Measurements from ENCODE around the gene AIG1.

Gene AIG1

DNA sequence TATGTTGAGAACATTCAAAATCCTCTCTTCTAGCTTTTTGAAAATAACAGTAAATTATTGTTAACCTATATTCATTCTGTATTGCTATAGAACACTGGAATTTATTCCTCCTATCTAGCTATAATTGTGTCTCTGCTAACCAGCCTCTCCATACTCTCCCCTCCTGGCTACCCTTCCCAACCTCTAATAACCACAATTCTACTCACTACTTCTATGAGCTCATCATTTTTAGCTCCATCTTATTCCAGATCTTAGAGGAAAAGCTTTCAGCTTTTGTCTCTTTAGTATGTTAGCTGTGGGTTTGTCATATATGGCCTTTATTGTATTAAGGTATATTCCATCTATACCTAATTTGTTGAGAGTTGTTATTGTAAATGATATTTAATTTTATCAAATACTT is 108.8 kb downstream of the AIG1 start:
- no peak for DNase-seq

DNA sequence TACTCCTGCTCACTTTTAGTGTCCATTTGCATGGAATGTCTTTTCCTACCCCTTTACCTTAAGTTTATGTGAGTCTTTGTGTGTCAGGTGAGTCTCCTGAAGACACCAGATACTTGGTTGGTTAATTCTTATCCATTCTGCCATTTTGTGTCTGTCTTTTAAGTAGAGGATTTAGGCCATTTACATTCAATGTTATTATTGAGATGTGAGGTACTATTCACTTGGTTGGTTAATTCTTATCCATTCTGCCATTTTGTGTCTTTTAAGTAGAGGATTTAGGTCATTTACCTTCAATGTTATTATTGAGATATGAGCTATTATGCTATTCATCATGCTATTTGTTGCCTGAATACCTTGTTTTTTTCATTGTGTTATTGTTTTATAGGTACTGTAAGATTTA is 113.8 kb downstream of the AIG1 start:
- no peak for DNase-seq

GRCh38 chr6:143174951-143175350 is 114.3 kb downstream of the AIG1 start:
- DNase-seq, result no peak

DNA sequence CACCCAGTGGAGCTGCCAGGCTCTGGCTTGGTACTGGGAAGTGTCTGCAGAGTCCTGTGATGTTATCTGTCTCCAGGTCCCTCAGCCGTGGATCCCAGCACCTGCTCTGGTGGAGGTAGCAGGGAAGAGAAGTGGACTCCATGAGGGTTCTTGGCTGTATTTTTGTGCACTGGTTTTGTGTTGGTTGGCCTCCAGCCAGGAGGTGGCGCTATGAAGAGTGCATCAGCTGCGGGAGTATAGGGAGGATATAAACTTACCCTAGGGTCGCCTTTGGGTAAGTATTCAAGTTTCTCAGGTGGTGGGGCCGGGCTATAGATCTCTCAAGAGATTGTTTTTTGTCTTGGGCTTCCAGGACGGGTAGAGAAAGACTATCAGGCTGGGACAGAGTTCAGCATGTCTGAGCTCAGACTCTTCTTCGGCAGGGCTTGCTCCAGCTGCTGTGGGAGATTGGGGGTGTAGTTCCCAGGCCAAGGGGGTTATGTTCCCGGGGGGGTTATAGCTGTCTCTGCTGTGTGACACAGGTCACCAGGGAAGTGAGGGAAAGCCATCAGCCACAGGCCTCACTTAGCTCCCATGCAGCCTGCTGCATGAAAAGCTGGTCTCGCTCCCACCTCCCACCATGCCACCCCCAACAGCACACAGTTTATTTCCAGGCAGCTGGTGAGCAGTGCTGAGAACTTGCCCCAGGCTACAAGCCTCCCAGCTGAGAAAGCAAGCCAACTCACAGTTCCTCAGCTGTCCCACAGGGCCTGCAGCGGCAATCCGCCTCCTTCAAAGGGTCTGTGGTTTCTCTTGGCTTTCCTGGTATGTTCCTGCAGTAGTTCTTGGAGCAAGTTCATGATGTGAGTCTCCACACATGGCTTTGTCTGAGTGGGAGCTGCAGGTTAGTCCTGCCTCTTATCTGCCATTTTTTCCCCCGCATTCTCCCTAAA is 115.7 kb downstream of the AIG1 start:
- DNase-seq, result no peak

- no peak for DNase-seq
Observed at GRCh38 chr6:143177706-143178105, 117.0 kb downstream of the AIG1 start.

- no peak for DNase-seq
Observed at GRCh38 chr6:143179096-143179495, 118.4 kb downstream of the AIG1 start.

DNA sequence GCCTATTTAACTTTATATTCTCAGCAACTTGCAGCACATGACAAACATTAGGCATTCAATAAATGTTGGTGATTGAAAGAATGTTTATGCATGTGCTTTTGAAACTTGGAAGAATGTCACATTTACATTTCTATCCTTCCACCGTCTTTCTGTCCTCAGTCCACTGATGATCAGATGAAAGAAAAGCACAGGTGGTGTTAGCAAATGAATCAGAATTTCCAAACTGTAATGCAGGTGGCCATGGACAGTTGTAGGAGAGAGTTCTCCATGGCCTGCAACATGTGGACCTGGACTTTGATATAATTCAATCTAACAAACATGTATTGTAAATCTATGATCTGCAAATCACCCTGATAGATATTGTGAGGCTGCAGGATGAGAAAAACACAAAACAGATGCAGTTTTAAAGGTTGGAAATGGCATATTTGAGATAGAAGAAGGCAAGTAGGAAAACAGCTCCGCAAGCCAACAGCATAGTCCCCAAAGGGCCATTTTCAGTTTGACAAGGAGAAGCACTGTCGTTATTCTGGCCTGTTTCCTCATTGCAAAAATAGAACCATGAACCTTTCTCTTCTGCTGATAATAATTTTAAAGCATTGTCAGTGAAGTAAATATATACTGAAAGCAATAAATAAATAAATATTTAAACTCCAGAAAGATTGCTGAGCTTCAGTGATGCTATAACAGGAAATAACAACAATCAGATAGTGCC is 119.4 kb downstream of the AIG1 start:
- no peak for DNase-seq

DNA sequence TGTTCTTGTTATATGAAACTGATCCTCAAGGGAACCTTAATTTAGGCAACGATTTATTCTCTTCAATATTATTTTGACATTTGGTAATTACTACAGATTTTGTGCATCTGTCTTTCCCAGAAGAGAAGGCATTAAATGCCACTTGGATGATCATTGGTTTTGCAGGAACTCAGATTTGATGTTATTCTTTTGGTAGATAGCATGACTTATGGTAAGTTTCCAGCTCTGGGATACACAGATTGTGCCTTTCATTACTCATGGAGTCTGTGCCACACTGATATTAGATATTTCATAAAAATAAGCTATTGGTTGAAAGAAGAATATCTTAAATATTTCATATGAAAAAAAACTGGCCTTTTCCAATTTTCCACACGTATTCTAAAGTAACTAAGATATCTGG is 120.1 kb downstream of the AIG1 start:
- DNase-seq, result no peak

DNA sequence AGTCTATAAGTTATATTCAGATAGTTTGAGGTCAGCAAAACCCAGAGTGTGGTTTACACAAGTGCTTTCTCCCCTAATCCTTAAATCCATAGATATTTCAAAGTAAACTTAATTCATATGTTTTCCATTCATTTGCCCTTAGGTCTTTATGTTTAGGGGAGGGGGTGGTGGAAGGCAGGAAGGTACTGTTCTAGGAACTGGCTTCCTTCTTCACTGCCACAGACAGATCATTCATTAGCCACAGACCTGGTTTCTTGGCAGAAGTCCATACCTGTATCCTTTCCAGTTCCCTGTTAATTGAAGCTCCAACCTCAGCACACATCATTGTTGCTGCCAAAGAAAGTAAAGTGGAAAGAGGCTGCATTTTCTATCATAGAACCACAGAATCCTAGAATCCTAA is 123.0 kb downstream of the AIG1 start:
- peak; percentile 3 for DNase-seq

DNA sequence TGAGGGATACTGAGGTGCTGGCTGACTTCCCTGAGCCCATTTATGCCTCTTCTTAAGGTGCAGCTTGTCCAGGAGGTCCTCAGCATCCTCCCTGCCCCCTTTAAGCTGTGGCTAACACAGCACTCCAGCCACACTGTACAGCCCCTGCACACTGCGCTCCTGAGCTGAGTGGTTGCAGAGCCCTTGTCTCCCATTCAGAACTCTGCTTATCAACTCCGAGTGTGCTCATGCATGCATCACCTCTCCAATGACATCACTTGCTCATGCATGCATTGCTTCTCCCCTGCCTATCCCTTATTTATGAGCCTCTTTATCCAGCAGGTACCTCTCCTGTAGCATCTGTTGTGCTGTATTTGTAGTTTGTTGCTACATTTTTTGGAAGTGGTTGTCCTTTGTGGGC is 124.6 kb downstream of the AIG1 start:
- DNase-seq, result no peak

GRCh38 chr6:143187238-143187923 is 126.7 kb downstream of the AIG1 start:
- DNase-seq, result no peak

DNA sequence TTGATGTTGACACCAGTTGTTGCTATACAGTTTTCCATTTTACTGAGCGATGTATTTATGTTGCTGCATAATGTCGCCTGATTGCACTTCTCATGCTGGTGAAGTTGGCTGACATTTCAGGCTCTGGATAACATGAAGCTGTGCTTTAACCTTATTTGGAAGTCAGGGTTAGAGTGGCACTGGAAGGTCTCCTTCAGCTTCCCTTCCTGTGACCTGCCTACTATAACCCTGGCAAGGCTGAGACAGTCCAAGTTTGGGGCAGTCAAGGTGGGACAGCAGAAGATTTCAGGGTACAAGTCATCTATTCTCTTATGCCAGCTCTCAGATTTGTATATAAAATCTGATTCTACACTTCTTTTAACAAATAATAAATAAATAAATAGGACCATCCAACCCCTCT is 127.6 kb downstream of the AIG1 start:
- DNase-seq, result no peak

- no peak for DNase-seq
Observed at GRCh38 chr6:143191361-143191760, 130.7 kb downstream of the AIG1 start.

DNA sequence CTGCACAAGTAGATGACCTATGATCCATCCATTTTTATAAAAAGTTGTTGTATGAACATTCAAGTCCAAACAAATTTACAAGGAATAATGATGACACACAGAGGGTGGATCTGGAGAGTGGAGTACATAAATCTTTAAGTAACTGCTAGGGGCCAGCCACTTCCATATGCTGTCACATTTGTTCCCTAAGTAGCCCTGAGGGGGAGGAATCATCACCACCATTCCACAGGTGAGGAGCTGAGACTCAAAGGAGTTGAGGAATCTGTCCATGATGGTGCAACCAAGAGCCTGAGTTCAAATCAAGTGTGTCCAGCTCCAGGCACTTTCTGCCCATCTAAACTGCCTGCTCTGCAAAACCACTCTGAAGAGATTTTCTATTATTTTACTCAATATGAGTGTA is 132.1 kb downstream of the AIG1 start:
- no peak for DNase-seq

DNA sequence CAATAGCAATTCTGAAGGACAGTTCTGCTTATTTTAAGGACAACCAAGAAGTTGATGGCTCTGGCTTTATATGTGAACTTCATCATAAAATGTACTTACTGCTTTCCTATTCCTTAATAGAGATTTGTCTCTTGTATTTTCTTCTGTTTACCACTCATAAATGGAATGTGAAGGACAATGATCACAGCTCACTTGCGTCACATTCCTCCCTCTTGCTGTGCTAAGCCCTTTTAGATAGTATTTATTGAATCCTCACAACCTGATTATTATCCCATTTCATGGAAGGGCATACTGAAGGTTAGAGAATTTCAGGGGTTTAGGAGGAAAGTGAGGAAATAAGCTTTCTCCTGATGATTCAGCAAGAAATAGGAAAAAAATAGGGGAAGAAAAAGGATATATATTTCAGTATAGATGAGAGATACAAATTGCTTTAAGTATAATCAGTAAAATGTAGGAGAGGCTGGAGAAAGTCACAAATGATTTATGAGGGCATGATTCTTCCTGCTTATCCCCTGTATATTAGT is 132.9 kb downstream of the AIG1 start:
- no peak for DNase-seq

- no peak for DNase-seq
Observed at GRCh38 chr6:143194095-143194589, 133.5 kb downstream of the AIG1 start.

DNA sequence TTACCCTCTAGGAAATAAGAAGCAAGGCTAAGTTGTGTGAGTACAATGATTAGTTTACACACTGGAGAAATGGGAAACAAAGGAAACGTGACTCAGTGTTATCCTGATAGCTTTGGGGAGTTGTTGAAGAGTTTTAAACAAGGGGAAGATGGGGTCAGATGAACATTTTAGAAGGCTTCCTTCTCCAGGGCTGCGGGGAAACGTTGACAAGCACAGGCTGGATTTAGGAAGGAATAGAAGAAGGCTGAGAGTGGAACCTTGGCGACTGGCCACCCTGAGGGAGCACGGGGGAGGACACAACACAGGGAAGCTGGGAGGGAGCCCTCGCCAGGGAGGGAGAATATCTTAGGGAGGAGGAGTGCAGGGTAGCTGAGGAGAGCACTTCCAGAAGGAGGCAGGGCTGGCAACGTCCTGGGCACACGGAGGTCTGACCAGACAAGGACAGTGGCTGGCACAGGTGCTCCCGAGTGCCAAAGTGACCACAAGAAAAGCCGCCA is 134.7 kb downstream of the AIG1 start:
- DNase-seq, result no peak

GRCh38 chr6:143196525-143197225 is 136.0 kb downstream of the AIG1 start:
- DNase-seq, result no peak

DNA sequence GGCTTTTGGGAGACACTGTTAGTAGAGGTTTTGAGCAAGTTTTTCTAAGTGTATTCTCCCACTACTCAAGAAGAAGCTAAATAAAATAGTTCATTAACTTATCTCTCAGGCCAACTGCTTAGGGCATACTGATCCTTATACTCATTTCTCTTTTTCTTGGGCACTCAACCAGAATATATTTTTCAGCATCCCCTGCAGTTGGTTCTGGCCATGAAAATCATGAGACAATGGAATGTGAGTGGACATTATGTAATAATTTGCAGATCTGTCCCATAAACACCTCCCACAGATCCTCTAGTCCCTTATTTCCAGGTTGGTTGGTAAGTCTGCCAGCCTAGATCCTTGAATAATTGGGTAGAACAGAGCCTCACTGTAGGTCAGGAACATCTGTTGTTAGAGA is 136.7 kb downstream of the AIG1 start:
- no peak for DNase-seq

GRCh38 chr6:143198312-143198711 is 137.6 kb downstream of the AIG1 start:
- no peak for DNase-seq

GRCh38 chr6:143199291-143199690 is 138.6 kb downstream of the AIG1 start:
- no peak for DNase-seq

DNA sequence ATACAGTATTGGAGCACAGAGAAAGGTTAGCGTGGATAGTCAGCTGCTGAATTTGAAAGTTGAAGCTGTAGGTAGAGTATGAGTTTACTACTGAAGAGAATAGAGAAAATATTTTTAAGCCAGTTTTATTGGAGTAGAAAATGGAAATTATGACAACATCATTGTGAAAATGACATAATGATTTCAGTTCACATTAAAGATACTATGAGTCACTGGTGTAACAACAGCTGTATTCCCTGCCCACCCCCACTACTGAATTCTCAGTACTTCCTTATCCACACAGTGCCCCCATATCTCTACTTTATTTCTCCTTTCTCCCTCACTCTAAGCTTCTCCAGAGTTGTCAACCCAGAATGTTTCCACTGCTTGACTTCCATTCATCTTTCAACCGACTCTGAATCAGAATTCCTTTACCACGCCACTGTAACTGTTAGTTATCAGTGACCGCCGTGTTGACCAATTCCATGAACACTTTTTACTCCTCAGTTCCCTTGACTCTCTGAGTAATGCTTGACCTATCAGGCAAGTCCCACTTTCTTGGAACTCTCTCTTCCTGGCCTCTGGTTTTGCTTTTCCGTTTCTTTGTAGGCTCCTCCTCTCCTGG is 139.6 kb downstream of the AIG1 start:
- DNase-seq, result no peak
